IPS-NIHi11 (cell line): ENCODE results near the gene EFNB3.

Experiments used
- DNase-seq: peaks from one replicate; pipeline ENCODE4 v3.0.0; 2012; ENCODE audit warnings: mixed read lengths, low spot score

Gene EFNB3

GRCh38 chr17:7717756-7718350 lies 12.9 kb downstream of the EFNB3 start:
- DNase-seq = no peak

DNA sequence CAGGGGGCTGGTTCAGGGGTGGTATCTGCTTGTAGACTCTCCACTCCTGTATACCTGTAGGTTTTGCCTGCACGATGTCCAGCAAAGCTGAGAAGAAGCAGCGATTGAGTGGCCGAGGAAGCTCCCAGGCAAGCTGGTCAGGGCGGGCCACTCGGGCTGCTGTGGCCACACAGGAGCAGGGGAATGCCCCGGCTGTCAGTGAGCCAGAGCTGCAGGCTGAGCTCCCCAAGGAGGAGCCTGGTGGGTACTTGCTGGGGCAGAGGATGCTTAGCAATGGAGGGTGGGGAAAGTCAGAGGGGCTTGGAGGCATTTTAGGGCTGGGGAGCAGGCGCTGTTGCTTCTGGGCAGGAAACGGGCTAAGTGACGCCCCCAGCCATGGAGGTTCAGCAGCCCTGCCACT lies 14.7 kb downstream of the EFNB3 start:
- no peak for DNase-seq

- DNase-seq = no peak
These were observed 15.1 kb downstream of the EFNB3 start for GRCh38 chr17:7720125-7720524.

GRCh38 chr17:7721612-7722011 lies 16.6 kb downstream of the EFNB3 start:
- no peak for DNase-seq

GRCh38 chr17:7727886-7728285 lies 22.9 kb downstream of the EFNB3 start:
- no peak for DNase-seq

DNA sequence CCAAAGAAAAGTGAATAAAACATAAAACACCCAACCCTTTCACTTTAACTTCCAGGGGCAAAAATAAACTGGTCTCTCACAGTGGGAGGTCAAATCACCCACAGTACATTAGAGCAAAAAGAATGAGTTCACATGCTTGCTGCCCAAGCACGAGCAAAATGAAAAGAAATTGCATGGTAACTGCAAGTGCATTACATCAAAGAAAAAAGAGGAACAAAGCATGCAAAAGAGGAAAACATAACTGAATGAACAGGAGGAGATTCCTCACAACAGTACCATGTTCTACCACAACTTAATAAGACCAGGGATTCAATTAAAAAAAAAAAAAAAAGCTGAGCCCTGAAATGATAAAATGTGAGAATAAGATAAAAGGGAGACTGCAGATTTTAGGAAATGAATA lies 24.8 kb downstream of the EFNB3 start:
- DNase-seq = no peak

GRCh38 chr17:7732981-7733539 lies 28.1 kb downstream of the EFNB3 start:
- no peak for DNase-seq

GRCh38 chr17:7737601-7738000 lies 32.6 kb downstream of the EFNB3 start:
- no peak for DNase-seq

DNA sequence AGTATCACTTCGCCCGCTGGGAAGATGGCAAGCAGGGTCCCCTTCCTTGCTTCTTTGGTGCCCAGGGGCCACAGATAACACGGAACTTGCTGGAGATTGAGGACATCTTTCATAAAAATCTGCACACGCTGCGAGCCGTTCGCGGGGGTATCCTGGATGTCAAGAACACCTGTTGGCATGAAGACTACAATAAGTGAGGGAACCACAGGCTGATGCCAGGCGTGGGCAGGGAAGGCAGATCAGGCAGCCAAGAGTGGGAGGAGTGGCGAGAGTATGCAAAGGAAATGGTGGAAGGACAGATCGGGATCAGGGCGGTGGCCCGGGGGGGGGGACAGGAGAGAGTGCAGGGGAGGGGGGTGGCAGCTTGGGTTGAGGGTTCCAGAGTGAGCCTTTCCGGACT lies 34.7 kb downstream of the EFNB3 start:
- no peak for DNase-seq

GRCh38 chr17:7740481-7741001 lies 35.5 kb downstream of the EFNB3 start:
- no peak for DNase-seq

- DNase-seq = no peak
These were observed 37.7 kb downstream of the EFNB3 start for GRCh38 chr17:7742729-7743128.

DNA sequence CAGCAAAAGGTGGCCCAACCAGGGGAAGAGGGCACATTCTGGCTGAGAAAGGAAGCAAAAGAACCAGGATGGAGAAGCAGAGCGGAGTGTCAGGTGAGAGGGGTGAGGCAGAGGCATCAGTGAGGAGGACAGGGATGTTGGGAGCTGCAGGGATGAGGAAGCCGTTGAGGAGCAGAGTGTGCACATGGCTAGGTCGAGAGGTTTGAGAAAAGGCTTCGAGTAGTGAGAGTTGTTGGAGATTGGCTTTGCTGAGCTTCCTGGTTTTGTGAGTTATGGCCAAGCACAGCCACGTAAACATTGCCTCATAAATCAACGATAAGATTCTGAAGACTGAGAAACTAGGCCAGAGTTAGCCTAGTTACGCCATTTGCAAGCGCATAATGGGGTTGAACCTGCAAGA lies 39.4 kb downstream of the EFNB3 start:
- no peak for DNase-seq

GRCh38 chr17:7745748-7746470 lies 40.9 kb downstream of the EFNB3 start:
- peak; percentile 29 for DNase-seq

GRCh38 chr17:7747635-7748071 lies 42.7 kb downstream of the EFNB3 start:
- no peak for DNase-seq

DNA sequence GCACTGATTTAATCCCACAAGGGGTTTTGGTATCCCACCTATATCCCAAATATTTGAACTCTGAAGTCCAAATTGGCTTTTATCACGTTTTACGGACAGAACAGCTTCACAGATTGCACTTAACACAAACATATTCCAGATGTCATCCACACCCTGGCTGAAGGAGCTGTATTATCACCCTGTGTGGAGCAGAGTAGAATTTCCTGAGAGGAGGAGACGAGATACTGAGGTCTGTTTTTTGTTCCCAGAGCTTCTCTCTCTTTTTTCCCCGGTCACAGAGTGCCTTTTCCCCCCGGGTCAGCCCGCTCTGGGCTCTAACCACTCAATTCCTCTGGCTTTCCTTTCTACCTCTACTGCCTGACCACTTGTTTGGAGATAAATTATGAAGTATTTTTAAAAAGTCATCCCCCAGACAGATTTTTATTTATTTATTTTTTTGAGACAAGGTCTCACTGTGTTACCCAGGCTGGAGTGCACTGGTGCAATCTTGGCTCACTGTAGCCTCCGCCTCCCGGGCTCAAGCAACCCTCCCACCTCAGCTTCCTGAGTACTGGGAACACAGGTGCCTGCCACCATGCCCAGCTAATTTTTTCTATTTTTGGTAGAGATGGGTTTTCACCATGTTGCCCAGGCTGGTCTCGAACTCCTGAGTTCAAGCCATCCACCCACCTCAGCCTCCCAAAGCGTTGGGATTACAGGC lies 43.2 kb downstream of the EFNB3 start:
- DNase-seq = no peak

DNA sequence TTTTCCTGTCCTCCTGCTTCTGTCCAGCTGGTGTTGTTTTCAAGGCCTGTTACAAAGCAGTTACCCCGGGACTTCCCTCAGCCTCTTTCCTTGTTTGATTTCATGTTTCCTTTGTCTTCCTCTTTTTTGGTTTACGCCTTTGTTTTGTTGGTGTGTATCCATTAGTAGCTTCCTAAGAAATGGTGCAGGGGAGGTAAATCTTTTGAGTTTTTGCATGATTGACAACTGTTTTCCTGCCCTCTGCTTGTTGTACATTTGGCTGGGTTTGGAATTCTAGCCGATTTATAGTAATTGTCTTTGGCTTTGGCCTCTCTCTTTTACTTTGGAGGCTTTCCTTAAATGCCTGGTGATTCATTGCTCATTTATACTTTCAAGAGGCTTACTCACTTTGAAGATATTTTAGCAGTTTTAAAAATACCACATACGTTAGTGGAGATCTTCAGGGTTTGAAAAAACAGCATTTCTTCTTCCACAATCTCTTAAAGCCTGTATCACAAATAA lies 45.4 kb downstream of the EFNB3 start:
- no peak for DNase-seq

DNA sequence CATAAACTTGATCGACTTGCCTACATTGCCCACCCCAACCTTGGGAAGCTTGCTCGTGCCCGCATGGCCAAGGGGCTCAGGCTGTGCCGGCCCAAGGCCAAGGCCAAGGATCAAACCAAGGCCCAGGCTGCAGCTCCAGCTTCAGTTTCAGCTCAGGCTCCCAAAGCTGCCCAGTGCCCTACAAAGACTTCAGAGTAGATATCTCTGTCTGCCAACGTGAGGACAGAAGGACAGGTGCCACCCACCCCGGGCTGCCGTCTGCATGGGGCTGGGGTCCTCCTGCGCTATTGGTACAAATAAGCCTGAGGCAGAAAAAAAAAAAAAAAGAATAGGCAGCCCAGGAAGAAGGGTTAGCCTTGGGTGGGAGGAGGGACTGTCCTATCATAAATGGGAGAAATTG lies 49.7 kb downstream of the EFNB3 start:
- no peak for DNase-seq

- DNase-seq = peak; percentile 29
These were observed 50.3 kb downstream of the EFNB3 start for GRCh38 chr17:7755095-7755890.

- no peak for DNase-seq
These were observed 52.0 kb downstream of the EFNB3 start for GRCh38 chr17:7756968-7757367.
